Thoracic aorta (tissue), 2 donors: Measurements from ENCODE around the gene FZD1. TPM values are rescaled to one million over a fixed set of nuclear protein-coding genes. Genes with fewer than 3 reads are reported as not detected.

Source experiments
- ATAC-seq: fragments of 150-250 bp; one replicate; pipeline ENCODE4 v1.8.0; 2017; ENCODE audit warnings: low read depth; ENCODE audit not compliant: insufficient number of reproducible peaks, low FRiP score
- DNase-seq: peaks from one replicate; pipeline ENCODE4 v3.0.0-alpha.2; 2020; ENCODE audit warnings: low spot score
- H3K27ac ChIP-seq, 2 donors: fragments of 200-600 bp; sonication (generic); 1 replicate in 1 of 2; 2 replicates in 1 of 2; pipeline ENCODE4 v1.5.1; 2016; ENCODE audit warnings: mild to moderate bottlenecking in 2 of 2, moderate library complexity in 2 of 2
- H3K27me3 ChIP-seq: fragments of 200-600 bp; sonication (generic); replicated peaks from 2 replicates; pipeline ENCODE4 v1.6.0; 2016; ENCODE audit warnings: mild to moderate bottlenecking; ENCODE audit not compliant: insufficient read depth
- H3K36me3 ChIP-seq: fragments of 200-600 bp; sonication (generic); one replicate; pipeline ENCODE4 v1.5.1; 2016
- H3K4me1 ChIP-seq, 2 donors: fragments of 200-600 bp; sonication (generic); 1 replicate in 1 of 2; 2 replicates in 1 of 2; pipeline versions ENCODE4 v1.5.1 to v1.6.0; 2016; ENCODE audit warnings: low read depth in 2 of 2, mild to moderate bottlenecking in 1 of 2; ENCODE audit not compliant: control insufficient read depth in 1 of 2
- H3K4me3 ChIP-seq: fragments of 200-600 bp; sonication (generic); 2 replicates; pipeline ENCODE4 v1.5.1; 2016; ENCODE audit warnings: mild to moderate bottlenecking
- H3K9me3 ChIP-seq: fragments of 200-600 bp; sonication (generic); 2 replicates; pipeline ENCODE4 v1.5.1; 2016
- total RNA-seq, 2 donors: library from RNA; depleted of rRNA; stranded (reverse); fragments of >200 nt; gene quantifications; one replicate each; pipeline versions ENCODE4 v1.1.0 to v1.2.3, GENCODE V29; 2016
- TF ChIP-seq, protein P1 (sequence below): fragments of 200-600 bp; sonication (generic); IDR thresholded peaks from one replicate; pipeline ENCODE4 v1.5.1; 2019; ENCODE audit warnings: antibody characterized with exemption

Gene FZD1
- total RNA-seq, 2 donors from 2014 or later, result 33.6 to 57.9 TPM

DNA sequence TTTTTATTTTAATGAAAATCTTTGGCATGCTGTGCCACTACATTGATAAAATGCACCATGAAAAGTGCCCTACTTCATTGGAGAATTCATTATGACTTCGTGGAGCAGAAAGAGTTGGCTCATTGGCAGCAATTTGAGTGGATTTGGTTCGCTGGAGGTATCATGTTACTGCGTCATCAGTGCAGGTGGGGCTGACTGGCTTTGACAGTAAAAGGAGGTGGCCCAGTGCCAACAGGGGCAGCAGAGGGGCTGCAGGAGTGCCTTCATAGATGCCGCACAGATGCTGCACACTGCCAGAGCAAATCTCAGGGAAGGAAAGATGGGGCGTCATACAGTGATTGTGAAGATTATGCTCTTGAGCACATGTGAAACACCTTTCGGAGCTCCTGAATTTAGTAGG is 22.2 kb downstream of the FZD1 start:
- DNase-seq, result no peak
- Histone ChIP-seq H3K4me3 (no peak overlapping the region), H3K27ac (peak overlapping the region in 1 of 2 donors; percentile 14), H3K27me3 (no peaks in the 10 kb centered on the region), H3K4me1 (peaks cover 10 to 24% of the 10 kb centered on the region in 2 donors), H3K9me3 (no peaks in the 10 kb centered on the region), H3K36me3 (no peaks in the 10 kb centered on the region)
- ATAC-seq, result no peak
- TF ChIP-seq, protein P1, sequence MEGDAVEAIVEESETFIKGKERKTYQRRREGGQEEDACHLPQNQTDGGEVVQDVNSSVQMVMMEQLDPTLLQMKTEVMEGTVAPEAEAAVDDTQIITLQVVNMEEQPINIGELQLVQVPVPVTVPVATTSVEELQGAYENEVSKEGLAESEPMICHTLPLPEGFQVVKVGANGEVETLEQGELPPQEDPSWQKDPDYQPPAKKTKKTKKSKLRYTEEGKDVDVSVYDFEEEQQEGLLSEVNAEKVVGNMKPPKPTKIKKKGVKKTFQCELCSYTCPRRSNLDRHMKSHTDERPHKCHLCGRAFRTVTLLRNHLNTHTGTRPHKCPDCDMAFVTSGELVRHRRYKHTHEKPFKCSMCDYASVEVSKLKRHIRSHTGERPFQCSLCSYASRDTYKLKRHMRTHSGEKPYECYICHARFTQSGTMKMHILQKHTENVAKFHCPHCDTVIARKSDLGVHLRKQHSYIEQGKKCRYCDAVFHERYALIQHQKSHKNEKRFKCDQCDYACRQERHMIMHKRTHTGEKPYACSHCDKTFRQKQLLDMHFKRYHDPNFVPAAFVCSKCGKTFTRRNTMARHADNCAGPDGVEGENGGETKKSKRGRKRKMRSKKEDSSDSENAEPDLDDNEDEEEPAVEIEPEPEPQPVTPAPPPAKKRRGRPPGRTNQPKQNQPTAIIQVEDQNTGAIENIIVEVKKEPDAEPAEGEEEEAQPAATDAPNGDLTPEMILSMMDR, result no peak

DNA sequence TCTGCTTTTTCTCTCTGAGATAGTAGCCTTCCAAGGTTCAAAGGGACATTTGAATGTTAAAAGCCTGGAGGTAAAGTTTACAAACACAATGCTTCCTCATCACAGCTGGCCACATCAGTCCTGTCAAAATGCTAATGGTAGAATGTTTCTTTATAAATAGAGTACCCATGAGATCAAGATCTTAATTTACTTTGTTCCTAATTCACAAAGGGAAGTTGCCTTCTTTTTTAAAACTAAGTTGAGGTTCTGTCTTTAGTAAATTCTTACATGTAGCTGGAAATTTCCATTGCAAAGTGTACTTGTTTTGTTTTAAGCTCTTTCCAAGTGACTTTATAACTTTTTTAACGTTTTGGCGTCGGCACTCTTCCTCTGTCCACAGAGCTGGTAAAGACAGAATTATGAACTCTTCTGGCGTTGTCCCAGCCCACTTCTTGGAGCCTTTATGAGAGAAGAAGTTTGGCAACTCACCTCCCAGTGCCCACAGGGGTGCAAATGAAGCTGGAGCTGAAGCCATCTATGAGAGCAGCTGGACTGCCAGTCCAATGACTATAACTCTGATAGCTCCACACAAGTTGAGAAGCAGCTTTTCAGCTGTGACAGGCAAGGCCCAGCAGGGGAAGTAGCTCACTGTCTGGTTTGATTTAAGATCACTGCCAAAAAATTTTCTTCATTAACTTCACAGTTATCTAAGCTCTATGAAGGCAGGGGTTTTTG is 23.3 kb downstream of the FZD1 start:
- H3K4me1 ChIP-seq, result peaks cover 10 to 24% of the 10 kb centered on the region in 2 donors
- ATAC-seq (peak; percentile 18), DNase-seq (no peak)
- H3K4me3 ChIP-seq, result no peak overlapping the region
- TF ChIP-seq, protein P1, result no peak
- no peaks in the 10 kb centered on the region for H3K27me3 ChIP-seq
- peak overlapping the region; percentile 52 to 74 for H3K27ac ChIP-seq
- no peaks in the 10 kb centered on the region for H3K9me3 ChIP-seq
- no peaks in the 10 kb centered on the region for H3K36me3 ChIP-seq

DNA sequence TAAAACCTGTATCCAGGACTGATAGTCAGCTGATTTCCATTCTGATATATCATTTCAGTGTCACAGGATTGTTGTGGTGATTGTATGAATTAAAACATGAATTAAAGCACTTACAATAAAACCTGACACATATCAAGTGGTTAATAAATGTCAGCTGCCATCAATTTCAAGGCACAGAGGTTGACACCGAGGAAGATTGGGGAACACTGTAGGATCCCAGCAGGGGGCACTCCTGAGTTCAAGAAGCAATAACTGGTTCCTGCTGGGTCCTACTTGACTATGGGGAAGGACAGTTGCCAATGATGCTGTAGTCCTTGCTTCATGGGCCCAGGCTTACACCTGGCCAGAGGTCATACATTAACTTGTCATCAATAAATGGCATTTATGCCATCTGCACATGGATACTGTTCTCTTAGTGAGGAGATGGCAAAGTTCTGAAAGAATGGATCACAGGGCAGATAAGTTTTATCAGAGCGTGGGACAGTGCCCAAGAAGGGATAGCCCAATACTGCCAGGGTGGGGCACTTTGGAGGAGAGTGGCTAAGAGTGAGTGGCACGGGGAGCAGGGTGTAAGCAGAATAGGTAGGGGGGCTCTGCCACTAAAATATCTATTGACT is 24.1 kb downstream of the FZD1 start:
- Histone ChIP-seq H3K36me3 (no peaks in the 10 kb centered on the region), H3K4me3 (no peak overlapping the region), H3K27me3 (no peaks in the 10 kb centered on the region), H3K27ac (peak overlapping the region; percentile 52 to 74), H3K4me1 (peaks cover 10 to 24% of the 10 kb centered on the region in 2 donors), H3K9me3 (no peaks in the 10 kb centered on the region)
- TF ChIP-seq, protein P1, result no peak
- ATAC-seq, result no peak
- no peak for DNase-seq

DNA sequence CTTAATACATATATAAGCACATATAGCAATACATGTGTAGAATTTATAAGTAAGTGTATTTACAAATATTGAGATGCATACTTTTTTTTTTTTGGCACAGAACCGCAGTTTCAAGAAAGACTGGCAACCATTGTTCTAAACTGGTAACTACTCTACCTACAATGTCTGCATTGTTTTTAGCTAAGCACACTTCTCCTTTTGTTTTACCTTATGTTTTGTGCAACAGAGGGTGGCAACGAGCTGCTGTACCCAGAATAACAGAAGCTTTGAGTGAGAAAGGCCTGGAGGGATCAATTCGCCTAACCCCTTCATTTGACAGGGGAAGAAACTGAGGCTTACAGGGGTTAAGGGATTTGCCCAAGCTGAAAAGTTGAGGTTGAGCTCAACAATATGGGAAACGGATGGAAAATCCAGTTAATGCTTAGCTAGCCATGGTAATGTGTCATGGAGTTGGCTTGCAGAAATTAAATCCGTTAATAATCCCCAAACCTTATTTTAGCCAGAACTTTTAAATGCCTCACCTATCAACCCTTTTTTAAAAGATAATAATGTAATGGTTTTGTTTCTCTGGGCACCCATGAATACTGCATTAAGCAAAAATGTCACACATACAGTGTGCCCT is 25.5 kb downstream of the FZD1 start:
- ATAC-seq (no peak), DNase-seq (no peak)
- Histone ChIP-seq H3K9me3 (no peaks in the 10 kb centered on the region), H3K36me3 (no peaks in the 10 kb centered on the region), H3K4me3 (no peak overlapping the region), H3K27me3 (no peaks in the 10 kb centered on the region), H3K4me1 (peaks cover 10 to 24% of the 10 kb centered on the region in 2 donors), H3K27ac (no peak overlapping the region)
- TF ChIP-seq, protein P1, result no peak

DNA sequence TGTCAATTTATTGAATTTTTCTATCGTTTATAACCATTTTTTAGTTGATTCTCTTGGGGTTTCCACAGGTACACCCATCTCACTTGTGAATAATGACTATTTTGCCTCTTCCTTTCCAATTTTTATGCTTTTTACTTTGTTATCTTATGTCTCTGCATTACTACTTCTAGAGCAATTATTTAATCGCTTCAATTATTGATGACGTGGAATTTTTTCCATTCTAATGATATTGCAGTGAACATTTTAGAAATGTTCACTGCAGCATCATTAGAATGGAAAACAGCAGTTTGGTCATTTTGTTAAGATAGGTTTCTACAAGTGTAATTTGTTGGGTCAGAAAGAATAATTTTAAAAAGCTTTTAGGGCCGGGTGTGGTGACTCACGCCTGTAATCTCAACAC is 27.1 kb downstream of the FZD1 start:
- no peak for ATAC-seq
- H3K27ac ChIP-seq, result no peak overlapping the region
- H3K4me1 ChIP-seq, result peaks cover 10 to 23% of the 10 kb centered on the region in 2 donors
- no peaks in the 10 kb centered on the region for H3K9me3 ChIP-seq
- DNase-seq, result no peak
- TF ChIP-seq, protein P1, result no peak
- H3K27me3 ChIP-seq, result no peaks in the 10 kb centered on the region
- H3K36me3 ChIP-seq, result no peaks in the 10 kb centered on the region
- H3K4me3 ChIP-seq, result no peak overlapping the region
